AML-193 (cell line): Measurements from ENCODE around the gene DRICH1.
"Not testable (repeated sequence)": the region's sequence is repeated elsewhere in the genome, so short reads cannot be mapped to it uniquely, and the experiment has no call there.

Experiments
- DNase-seq, 2 experiments: peaks; one replicate each; lab custom pipeline; 2025; lab: John Stamatoyannopoulos, UW

DRICH1 gene

GRCh38 chr22:23649071-23649501 is 17.0 kb upstream of the DRICH1 start:
- no peak for DNase-seq

- not testable (repeated sequence) for DNase-seq
Measured at GRCh38 chr22:23646526-23646925, 14.4 kb upstream of the DRICH1 start.

DNA sequence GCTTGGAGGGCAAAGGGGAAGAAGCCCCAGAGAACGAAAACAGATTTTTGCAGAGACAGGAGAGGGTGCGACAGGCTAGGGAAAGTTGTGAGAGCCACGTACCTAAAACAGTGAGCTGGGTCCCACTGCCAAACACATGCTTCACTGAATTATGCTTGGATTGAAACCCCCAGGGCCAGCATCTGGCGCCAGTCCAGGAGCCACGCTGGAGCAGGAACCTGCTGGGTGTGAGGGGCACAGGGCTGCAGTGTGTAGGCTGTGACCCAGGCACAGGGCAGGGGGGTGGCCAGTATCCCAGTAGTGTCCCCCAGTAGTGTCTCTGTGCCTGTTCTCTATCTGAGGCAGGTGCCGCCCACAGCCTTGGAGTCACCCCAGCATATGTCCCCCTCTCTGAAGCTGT is 8.1 kb upstream of the DRICH1 start:
- DNase-seq, result not testable (repeated sequence)

DNA sequence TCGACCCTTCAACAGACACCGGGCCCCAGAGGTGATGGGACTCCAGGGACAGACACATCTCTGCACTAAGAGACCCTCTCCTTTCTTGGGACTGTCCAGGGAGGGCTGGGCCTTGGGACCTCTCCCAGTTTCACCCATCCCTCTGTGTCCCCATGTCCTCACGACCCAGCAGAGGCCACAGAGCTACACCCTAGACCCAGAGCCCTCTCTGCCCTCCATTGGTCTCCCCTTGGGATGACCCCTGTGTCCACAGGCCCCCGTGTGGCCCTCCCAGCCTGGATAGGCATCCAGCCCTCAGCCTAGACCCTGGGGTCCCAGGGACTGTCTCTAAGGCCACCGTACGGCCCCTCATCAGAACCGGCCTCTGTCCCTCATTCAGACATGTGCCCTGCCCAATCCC is 7.5 kb upstream of the DRICH1 start:
- no peak for DNase-seq

- DNase-seq, result no peak
Measured at GRCh38 chr22:23638611-23639010, 6.5 kb upstream of the DRICH1 start.

GRCh38 chr22:23635291-23635690 is 3.2 kb upstream of the DRICH1 start:
- not testable (repeated sequence) for DNase-seq

DNA sequence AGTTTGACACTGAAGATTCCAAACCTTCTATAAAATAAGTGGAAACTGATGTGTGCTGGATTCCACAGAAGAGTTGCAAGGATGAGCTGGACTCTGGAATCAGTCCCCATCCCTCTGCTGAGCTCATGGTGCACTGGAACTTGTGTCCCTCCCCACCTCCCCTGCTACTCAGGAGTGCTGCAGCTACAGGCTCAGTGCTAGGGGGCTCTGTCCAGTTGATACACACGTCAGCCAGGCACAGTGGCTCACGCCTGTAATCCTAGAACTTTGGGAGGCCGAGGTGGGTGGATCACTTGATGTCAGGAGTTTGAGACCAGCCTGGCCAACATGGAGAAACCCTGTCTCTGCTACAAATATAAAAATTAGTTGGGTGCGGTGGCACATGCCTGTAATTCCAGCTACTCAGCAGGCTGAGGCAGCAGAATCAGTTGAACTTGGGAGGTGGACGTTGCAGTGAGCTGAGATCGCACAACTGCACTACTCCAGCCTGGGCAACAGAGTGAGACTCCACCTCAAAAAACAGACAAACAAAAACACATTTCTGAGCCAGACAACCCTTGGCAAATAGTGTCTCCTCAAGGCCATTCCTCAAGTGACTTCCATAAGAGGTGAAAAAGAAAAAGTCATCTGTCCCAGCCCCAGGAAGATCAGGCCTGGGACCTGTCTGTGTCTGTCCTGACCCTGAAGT is 3.9 kb downstream of the DRICH1 start:
- DNase-seq, result not testable (repeated sequence)

GRCh38 chr22:23627401-23628055 is 4.6 kb downstream of the DRICH1 start:
- DNase-seq, result peak; percentile 50 to 52

- DNase-seq, result no peak
Measured at GRCh38 chr22:23626286-23626975, 5.7 kb downstream of the DRICH1 start.

DNA sequence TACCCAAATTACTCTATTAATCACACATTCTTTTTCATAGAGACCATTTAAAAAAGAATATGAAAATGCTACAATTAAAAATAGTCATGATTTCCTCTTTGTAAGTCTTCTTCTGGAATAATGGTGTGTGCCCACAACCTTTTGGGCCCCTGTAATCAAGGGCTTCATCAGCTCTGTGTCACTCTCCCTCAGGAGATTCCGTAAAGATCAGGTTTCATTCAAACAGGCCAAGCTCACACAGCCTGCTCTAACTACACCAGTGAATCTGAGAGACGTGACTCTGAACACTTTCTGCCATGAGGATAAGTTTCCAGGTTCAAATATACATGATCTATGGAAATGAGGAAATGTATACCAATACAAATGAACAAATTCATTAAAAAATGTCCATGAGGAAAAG is 9.5 kb downstream of the DRICH1 start:
- no peak for DNase-seq

DNA sequence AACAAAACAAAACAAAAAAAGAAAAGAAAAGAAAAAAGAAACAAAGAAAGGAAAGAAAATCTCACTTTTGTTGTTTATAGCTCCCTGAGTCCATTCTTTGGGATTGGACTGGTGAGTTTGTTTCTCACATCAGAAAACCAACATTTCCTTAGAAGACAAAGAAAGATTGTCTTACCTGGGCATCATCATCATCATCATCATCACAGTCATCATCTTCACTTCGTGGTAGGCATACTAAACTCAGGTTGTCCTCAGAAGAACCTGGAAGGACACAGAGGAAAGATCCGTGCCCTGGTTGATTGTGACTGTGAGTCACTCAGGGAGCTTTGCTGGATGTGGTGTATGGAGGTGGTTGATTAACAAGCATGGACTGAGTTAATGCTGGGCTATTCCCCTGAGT is 10.2 kb downstream of the DRICH1 start:
- not testable (repeated sequence) for DNase-seq

DNA sequence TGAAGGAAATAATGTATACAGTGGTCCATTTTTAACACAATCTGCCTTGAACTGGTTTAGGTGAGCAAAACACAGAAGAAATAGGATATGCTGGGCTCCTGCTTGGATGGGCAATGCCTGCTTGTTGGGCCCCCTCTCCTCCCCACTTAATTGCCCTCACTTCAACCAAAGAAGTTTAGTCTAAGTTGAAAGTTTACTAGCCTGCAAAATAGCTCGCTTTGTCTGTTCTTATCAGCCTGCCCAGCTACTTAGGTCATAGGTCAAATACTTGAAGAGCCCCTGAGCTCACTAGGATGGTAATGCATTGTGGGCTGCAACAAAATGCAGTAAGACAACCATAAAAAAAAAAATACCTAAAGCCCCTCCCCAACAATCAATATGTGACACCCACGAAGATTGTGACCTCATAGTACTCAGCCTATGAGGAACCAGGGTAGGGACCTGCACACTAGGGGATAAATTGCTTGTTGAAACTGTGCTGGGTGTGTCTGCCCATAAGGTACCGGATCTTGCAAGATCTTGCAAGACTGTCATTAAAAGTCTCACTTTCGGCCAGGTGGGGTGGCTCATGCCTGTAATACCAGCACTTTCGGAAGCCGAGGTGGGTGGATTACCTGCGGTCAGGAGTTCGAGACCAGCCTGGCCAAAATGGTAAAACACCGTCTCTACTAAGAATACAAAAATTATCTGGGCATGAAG is 10.9 kb downstream of the DRICH1 start:
- no peak for DNase-seq

- DNase-seq, result no peak
Measured at GRCh38 chr22:23613193-23613972, 18.7 kb downstream of the DRICH1 start.

DNA sequence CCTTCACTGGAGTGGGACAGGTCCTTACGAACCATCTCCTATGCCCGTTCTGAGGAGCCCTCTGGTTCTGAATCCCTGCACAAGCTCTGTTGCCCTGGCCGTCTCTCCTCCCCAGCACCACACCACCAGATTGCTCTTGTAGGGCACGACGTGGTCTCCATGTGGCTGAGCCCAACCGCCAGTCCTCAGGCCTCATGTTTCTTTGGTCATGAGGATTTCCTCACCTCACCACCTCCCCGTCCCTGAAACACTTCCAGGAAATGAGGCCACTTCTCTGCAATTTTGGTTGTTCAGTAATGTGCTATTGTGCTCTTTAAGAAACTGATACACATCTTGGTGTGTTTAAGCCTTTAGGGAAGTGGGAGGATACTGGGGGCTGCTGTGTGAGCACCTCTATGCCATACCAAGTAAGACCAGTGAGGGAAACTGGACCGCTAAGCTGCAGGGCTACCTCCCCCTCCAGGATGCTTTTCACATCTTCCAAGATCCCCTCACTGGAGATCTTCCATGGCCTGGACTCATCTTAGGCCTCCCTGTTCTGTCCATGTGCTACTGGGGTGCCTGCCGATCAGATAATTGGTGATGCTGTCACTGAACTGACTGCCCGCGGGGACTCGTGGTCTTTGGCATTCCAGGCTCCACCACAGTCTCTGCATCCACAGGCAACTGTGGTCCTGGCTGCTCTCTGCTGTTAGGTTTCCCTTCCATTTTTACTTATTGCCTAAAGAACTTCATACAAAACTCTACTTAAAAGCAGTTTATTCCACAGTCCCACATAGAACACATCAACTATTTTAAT is 21.9 kb downstream of the DRICH1 start:
- no peak for DNase-seq

DNA sequence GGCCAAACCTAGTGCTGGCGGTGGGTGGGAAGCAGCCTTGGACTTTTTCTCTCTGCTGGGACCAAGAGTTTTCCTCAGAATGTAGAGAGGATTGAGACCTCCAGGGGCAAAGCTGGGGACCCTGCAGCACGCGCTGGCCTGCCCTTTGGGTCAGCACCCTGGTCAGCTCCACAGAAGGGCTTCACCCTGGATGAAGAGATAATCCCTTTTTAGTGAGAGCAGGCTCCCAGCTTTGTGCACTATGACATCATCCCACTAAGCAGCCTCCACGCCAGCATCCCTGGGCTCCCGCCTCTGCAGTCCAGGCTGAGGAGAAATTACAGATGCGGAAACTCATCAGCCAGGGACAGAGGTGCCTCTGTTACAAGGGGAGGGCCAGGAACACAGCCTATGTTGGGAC is 23.5 kb downstream of the DRICH1 start:
- no peak for DNase-seq

DNA sequence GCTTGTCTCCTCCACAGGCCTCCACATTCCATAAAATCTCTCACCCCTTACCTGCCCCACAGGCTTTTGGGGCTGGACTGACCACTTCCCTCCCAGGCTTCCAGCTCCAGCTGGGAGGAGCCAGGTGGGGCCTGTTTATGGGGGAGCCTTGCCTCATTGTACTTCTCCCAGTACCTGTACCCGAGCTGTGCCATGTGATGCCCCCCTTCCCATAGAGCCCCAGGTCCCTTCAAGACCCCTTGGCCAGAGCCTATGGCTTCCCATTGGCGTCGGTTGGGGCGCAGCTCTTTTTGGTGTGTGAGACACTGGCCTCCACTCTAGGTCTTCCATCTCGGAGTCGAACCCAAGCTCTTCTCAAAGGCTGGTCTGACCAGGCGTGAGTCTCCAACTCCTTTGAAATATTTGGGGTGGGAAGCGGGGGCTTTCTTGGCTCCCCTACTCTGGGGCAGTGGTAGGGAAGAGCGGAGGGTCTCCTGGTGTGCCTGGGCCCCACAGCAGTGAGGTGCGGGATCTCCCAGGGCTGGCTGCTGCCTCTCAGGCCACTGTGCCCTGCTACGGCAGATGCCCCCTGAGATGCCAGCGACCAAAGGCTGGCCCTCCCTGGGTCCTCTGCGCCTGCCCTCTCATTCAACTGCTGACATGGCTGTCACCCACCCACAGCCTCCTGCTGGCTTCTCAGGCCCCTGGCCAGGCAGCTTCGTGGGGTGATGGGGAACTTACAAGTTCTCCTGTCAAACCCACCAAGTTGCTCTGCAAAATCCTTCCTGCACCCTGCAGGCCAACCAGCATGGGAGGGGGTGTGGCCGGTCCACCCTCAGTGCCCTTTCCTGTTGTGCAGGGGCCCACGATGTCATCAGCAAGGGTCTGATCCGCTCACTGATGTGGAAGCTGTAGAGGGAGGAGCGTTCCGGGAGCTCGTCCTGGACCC is 25.7 kb downstream of the DRICH1 start:
- no peak for DNase-seq

GRCh38 chr22:23604939-23605712 is 27.0 kb downstream of the DRICH1 start:
- no peak for DNase-seq

DNA sequence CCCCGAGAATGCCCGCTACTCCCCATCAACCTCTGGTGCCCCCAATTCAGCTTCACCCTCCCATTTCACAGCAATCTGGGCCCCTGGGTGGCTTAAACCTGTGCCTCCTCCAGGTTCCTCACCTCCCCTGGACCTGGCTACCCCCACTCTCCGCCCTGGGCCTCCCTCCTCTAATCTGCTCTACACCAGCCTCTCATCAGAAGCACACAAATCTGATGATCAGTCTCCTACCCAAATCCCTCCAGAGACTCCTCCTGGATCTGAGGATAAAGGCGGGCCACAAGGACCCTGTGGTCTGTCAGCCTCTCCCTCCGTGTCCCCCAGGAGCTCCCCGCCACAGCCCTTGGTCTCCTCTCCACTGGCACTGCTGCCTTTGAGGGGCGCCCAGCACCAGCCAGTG is 28.9 kb downstream of the DRICH1 start:
- no peak for DNase-seq
